ENCODE data around the gene APOBEC3B. TPM values are rescaled to one million over a fixed set of nuclear protein-coding genes. Genes with fewer than 3 reads are reported as not detected.

Gene APOBEC3B
- total RNA-seq, 4 donors from 2014 or later: 1.0 to 2.4 (median 2.1) TPM; not detected in 1

GRCh38 chr22:38937541-38937940 lies 44.6 kb upstream of the APOBEC3B start:
- 91% methylated on average over 12 of the region's 12 CpGs for WGBS
- Histone ChIP-seq H3K27ac (no peak overlapping the region), H3K36me3 (no peaks in the 10 kb centered on the region), H3K27me3 (peaks cover 21% of the 10 kb centered on the region), H3K4me1 (peaks cover 7% of the 10 kb centered on the region), H3K4me3 (no peak overlapping the region), H3K9me3 (no peaks in the 10 kb centered on the region)
- DNase-seq (ENCODE audit: low spot score in 2 of 2): no peak
- TF ChIP-seq EP300 (IDR thresholded peaks at IDR 0.05) (no peak), CTCF (IDR thresholded peaks at IDR 0.05) (no peak), POLR2A (IDR thresholded peaks at IDR 0.05) (no peak), POLR2AphosphoS5 (IDR thresholded peaks at IDR 0.05) (no peak)

- no peak for DNase-seq (ENCODE audit: low spot score in 2 of 2)
- Histone ChIP-seq H3K9me3 (no peaks in the 10 kb centered on the region), H3K36me3 (no peaks in the 10 kb centered on the region), H3K27ac (no peak overlapping the region), H3K4me3 (no peak overlapping the region), H3K27me3 (peaks cover 27% of the 10 kb centered on the region), H3K4me1 (peaks cover 7% of the 10 kb centered on the region)
- 86% methylated on average over 11 of the region's 11 CpGs for WGBS
- TF ChIP-seq POLR2A (IDR thresholded peaks at IDR 0.05) (no peak), POLR2AphosphoS5 (IDR thresholded peaks at IDR 0.05) (no peak), CTCF (IDR thresholded peaks at IDR 0.05) (no peak), EP300 (IDR thresholded peaks at IDR 0.05) (no peak)
Measured at GRCh38 chr22:38938221-38938620, 43.9 kb upstream of the APOBEC3B start.

DNA sequence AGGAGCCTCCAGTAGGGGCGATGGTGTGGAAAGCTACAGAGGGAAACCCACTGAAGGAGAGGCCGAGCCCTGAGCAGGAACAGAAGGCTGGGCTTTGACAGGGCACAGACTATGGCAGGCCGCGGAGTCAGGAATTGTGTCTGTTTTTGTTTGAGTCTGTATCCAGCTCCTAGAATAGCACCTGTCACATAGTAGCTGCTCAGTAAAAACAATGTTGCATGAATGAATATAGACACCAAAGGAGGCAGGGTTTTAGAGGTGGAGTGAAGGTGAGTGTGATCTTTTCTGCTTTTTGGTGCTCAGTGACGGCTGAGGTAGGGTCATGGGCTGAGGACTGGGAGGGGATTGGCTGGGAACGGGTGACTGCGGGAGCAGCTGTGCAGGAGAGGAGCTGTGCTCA lies 43.2 kb upstream of the APOBEC3B start:
- Histone ChIP-seq H3K4me1 (peaks cover 7% of the 10 kb centered on the region), H3K27ac (no peak overlapping the region), H3K9me3 (no peaks in the 10 kb centered on the region), H3K4me3 (no peak overlapping the region), H3K36me3 (no peaks in the 10 kb centered on the region), H3K27me3 (peaks cover 34% of the 10 kb centered on the region)
- TF ChIP-seq EP300 (IDR thresholded peaks at IDR 0.05) (no peak), POLR2AphosphoS5 (IDR thresholded peaks at IDR 0.05) (no peak)
- DNase-seq (ENCODE audit: low spot score in 2 of 2): peak in 1 of 2 donors; percentile 58
- 69% methylated on average over 7 of the region's 7 CpGs for WGBS

DNA sequence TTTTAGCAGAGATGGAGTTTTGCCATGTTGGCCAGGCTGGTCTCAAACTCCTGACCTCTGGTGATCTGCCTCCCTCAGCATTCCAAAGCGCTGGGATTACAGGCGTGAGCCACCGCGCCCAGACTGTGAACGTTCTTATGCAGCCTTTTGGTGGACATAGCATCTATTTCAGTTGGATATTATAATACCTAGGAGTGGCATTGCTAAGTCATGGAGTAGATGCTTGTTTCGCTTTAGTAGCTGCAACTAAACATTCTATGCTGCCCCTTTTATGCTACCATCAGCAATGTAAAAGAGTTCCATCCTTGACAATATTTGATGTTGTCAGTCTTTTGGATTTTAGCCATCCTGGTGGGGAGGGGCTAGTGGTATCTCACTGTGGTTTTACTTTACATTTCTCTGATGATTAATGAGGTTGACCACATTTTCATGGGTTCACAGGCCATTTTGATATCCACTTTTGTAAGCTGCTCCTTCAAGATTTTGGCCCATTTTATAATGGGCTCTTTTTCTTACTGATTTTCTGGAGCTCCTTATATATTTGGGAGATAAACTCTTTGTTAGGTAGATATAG lies 41.2 kb upstream of the APOBEC3B start:
- no peak overlapping the region for H3K27ac ChIP-seq

GRCh38 chr22:38941488-38941987 lies 40.6 kb upstream of the APOBEC3B start:
- peaks cover 47% of the 10 kb centered on the region for H3K27me3 ChIP-seq
- TF ChIP-seq POLR2A (IDR thresholded peaks at IDR 0.05) (no peak), CTCF (IDR thresholded peaks at IDR 0.05) (no peak), POLR2AphosphoS5 (IDR thresholded peaks at IDR 0.05) (no peak), EP300 (IDR thresholded peaks at IDR 0.05) (no peak)
- peak in 1 of 2 donors; percentile 55 for DNase-seq (ENCODE audit: low spot score in 2 of 2)
- no peak overlapping the region for H3K4me3 ChIP-seq
- no peaks in the 10 kb centered on the region for H3K9me3 ChIP-seq
- no peak overlapping the region for H3K27ac ChIP-seq
- peaks cover 4% of the 10 kb centered on the region for H3K4me1 ChIP-seq
- no peaks in the 10 kb centered on the region for H3K36me3 ChIP-seq
- 70% methylated on average over 13 of the region's 13 CpGs for WGBS

More for the DNA sequence above, 41.2 kb upstream of the APOBEC3B start:
- H3K4me3 ChIP-seq: no peak overlapping the region
- H3K4me1 ChIP-seq: peaks cover 4% of the 10 kb centered on the region
- DNase-seq (ENCODE audit: low spot score in 2 of 2): peak in 1 of 2 donors; percentile 9
- H3K9me3 ChIP-seq: no peaks in the 10 kb centered on the region
- H3K27me3 ChIP-seq: peaks cover 47% of the 10 kb centered on the region
- no peaks in the 10 kb centered on the region for H3K36me3 ChIP-seq
- WGBS: 93% methylated on average over 6 of the region's 6 CpGs
- no peak for TF ChIP-seq POLR2A (IDR thresholded peaks at IDR 0.05)
- no peak for TF ChIP-seq EP300 (IDR thresholded peaks at IDR 0.05)
- no peak for TF ChIP-seq POLR2AphosphoS5 (IDR thresholded peaks at IDR 0.05)
- TF ChIP-seq CTCF (IDR thresholded peaks at IDR 0.05): no peak

All from suprapubic skin (tissue), 4 donors.